ENCODE data around the gene APOC3.
"Not testable (repeated sequence)": the region's sequence is repeated elsewhere in the genome, so short reads cannot be mapped to it uniquely, and the experiment has no call there.

Gene APOC3

DNA sequence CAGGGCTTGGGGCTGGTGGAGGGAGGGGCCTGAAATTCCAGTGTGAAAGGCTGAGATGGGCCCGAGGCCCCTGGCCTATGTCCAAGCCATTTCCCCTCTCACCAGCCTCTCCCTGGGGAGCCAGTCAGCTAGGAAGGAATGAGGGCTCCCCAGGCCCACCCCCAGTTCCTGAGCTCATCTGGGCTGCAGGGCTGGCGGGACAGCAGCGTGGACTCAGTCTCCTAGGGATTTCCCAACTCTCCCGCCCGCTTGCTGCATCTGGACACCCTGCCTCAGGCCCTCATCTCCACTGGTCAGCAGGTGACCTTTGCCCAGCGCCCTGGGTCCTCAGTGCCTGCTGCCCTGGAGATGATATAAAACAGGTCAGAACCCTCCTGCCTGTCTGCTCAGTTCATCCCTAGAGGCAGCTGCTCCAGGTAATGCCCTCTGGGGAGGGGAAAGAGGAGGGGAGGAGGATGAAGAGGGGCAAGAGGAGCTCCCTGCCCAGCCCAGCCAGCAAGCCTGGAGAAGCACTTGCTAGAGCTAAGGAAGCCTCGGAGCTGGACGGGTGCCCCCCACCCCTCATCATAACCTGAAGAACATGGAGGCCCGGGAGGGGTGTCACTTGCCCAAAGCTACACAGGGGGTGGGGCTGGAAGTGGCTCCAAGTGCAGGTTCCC, at the start of gene APOC3:
Gene APOC3, plus strand, starts transcription at position 383 of the 659 bp plus-strand sequence. CDS start 676 bp downstream, outside the sequence.
- no peak for DNase-seq

- DNase-seq = no peak
Measured at GRCh38 chr11:116782728-116783127, 47.0 kb upstream of the APOC3 start.

DNA sequence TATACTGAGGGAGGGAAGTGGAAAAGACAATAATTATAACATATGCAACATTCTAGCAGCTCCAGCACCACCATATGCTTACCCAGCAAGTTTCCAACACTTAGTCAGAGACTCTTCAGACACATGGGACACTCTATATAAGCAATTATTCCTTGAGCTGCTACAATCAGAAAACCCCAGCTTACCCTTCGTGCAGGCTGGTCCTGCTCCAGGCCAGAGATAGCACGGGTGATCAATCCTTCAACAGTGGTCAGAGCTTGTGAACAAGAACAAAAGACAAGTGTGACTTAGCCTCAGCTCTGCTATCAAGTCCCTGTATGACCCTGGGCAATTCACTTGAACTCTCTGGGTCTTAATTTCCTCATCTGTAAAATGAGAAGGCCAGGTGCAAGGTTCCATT, 43.4 kb upstream of the APOC3 start:
- DNase-seq = no peak

- DNase-seq = no peak
Measured at GRCh38 chr11:116786966-116787365, 42.7 kb upstream of the APOC3 start.

DNA sequence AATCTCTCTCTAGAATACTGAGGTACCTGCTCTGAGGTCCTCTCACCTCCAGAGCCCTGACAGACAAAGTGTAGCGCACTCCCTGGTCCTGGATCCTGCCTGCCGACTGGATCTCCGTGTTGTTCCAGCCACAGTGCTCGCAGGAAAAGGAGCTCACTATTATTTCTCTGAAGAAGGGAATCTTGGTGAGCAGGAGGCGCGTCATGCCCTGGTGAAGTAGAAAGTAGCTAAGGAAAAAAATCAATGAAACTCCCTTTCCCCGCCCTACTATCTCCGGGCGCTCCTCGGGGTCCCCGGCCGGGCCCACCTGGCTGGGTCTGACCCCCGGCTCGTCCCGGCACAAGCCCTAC, 42.3 kb upstream of the APOC3 start:
- no peak for DNase-seq

- peak; percentile 82 for DNase-seq
Measured at GRCh38 chr11:116787786-116788486, 41.8 kb upstream of the APOC3 start, which contains the start of gene ZPR1. TSS of gene ZPR1 (minus strand) at chr11:116788023. CDS start at chr11:116787990, 33 bp downstream.

GRCh38 chr11:116788534-116788933, 41.2 kb upstream of the APOC3 start:
- no peak for DNase-seq

DNA sequence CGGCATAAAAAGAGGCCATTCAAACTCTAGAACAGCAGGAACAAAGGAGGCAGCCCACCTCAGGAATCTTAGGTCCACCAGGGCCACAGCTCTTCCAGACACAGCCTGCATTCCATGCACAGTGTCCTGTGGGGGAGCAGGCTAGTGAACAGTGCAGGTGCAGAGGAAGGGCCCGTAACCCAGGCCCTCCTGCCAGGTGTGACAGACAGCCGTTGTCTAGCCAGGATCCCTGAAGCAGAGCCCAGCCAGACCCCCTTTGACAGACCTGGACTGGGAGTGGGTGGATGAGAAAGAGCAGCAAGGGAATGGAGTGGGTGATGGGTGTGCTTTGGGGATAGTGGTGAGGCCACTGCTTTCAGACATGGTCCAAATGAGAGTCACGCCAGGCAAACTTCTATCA, 40.7 kb upstream of the APOC3 start:
- no peak for DNase-seq

GRCh38 chr11:116790167-116791001, 39.3 kb upstream of the APOC3 start:
- DNase-seq = no peak

- peak; percentile 71 for DNase-seq
Measured at GRCh38 chr11:116791002-116791812, 38.5 kb upstream of the APOC3 start.

- DNase-seq = no peak
Measured at GRCh38 chr11:116791813-116792143, 37.9 kb upstream of the APOC3 start, which contains the start of gene APOA5. TSS of gene APOA5 (minus strand) at chr11:116791879. CDS start at chr11:116791860, 19 bp downstream.

GRCh38 chr11:116792144-116792868, 37.4 kb upstream of the APOC3 start:
- DNase-seq = no peak

DNA sequence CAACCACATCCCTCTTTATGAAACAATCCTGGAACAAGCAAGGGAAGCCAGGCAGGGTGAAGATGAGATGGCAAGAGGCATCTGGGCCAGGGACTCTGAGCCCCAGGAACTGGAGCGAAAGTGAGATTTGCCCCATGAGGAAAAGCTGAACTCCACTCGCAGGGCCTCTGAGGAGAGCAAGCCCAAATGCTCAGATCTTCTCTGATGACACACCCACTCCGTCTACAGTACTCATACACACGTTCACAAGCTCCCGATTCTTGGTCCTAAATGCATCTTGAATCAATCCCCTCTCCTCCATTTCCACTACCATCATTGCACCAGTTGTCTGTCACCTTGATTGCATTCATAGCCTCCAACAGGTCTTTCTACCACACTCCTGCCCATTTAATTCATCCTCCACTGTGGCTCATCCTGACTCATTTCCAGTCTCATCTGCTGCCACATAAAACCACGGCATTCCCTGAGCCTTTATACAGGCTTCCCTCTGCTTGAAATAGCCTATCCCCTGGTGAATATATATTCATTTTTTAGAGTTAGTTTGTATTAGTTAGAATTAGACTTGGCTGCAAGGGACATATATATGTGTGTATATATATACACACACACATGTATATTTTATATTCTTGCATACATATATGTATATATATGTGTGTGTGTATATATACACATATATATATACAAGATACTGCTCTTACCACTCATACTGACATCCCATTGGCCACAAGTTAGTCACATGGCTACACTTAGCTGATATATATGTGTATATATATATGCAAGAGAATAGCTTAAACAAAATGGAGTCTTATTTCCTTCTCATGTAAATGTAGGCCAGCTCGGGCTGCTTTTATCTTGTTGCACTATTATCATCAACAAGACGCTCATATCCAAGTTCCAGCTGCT, 36.6 kb upstream of the APOC3 start:
- no peak for DNase-seq

- DNase-seq = no peak
Measured at GRCh38 chr11:116793772-116794097, 36.0 kb upstream of the APOC3 start.

DNA sequence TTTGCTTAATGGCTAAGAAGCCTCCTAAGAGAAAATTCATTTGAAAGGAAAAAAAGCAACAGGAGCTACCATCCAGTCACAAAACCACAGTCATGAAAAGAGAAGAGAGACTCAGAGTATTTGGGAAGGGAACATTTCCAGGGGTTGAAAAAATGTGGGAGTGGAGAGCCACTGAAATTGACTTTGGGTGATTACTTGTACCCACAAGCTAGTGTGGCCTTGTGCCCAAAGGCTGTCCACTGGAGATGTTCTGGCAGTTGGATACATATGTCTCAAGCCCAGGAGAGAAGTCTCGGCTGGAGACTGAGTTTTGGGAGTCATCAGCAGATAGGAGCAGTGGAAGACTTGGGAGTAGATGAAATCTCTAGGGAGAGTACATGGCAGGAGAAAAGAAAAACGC, 34.9 kb upstream of the APOC3 start:
- DNase-seq = no peak

GRCh38 chr11:116796548-116796947, 33.2 kb upstream of the APOC3 start:
- DNase-seq = no peak

- no peak for DNase-seq
Measured at GRCh38 chr11:116797816-116798215, 31.9 kb upstream of the APOC3 start.

GRCh38 chr11:116798368-116798767, 31.3 kb upstream of the APOC3 start:
- DNase-seq = no peak

GRCh38 chr11:116800610-116801009, 29.1 kb upstream of the APOC3 start:
- no peak for DNase-seq

DNA sequence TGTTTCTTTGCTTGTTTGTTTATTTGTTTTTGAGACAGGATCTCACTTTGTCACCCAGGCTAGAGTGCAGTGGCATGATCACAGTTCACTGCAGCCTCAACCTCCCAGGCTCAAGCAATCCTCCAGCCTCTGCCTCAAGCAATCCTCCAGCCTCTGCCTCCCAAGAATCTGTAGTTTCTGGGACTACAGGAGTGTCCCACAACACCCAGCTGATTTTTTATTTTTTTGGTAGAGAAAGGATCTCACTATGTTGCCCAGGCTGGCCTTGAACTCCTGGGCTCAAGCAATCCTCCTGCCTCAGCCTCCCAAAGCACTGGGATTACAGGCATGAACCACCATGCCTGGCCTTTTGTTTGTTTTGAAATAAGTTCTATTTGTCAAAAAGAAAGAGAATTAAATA, 28.0 kb upstream of the APOC3 start:
- not testable (repeated sequence) for DNase-seq

- no peak for DNase-seq
Measured at GRCh38 chr11:116804001-116804400, 25.7 kb upstream of the APOC3 start.

Data from stimulated activated CD4-positive, alpha-beta T cell treated with anti-CD3 and anti-CD28 coated beads, Interleukin-1b, Interleukin-23, amount 100 ng/mL, for 48 hours (primary cell).